ENCODE data around the gene DMBT1.

Gene DMBT1

GRCh38 chr10:122560279-122560804 lies at the start of gene DMBT1:
Gene DMBT1 (plus strand): TSS chr10:122560754. CDS start chr10:122560771, 17 bp downstream.
- H3K9me3 Mint-ChIP-seq = no peaks in the 10 kb centered on the region
- H3K27me3 Mint-ChIP-seq (ENCODE audit: low read depth) = peaks cover 11% of the 10 kb centered on the region
- peaks cover 7% of the 10 kb centered on the region for H3K4me1 Mint-ChIP-seq (ENCODE audit: low read depth)
- no peaks in the 10 kb centered on the region for H3K36me3 Mint-ChIP-seq (ENCODE audit: low read depth)
- H3K27ac Mint-ChIP-seq = no peak within 1 kb of the TSS
- no peak within 1 kb of the TSS for H3K4me3 Mint-ChIP-seq

GRCh38 chr10:122513053-122513452 lies 47.5 kb upstream of the DMBT1 start:
- Mint-ChIP-seq H3K36me3 (ENCODE audit: low read depth) (no peaks in the 10 kb centered on the region), H3K4me1 (ENCODE audit: low read depth) (peaks cover 13% of the 10 kb centered on the region)

GRCh38 chr10:122514045-122514840 lies 46.3 kb upstream of the DMBT1 start:
- no peaks in the 10 kb centered on the region for H3K27me3 Mint-ChIP-seq (ENCODE audit: low read depth)
- no peaks in the 10 kb centered on the region for H3K9me3 Mint-ChIP-seq
- H3K27ac Mint-ChIP-seq = no peak overlapping the region
- peaks cover 13% of the 10 kb centered on the region for H3K4me1 Mint-ChIP-seq (ENCODE audit: low read depth)
- H3K4me3 Mint-ChIP-seq = no peak overlapping the region
- no peaks in the 10 kb centered on the region for H3K36me3 Mint-ChIP-seq (ENCODE audit: low read depth)

More at GRCh38 chr10:122513053-122513452, 47.5 kb upstream of the DMBT1 start:
- H3K9me3 Mint-ChIP-seq = no peaks in the 10 kb centered on the region
- no peak overlapping the region for H3K27ac Mint-ChIP-seq
- H3K27me3 Mint-ChIP-seq (ENCODE audit: low read depth) = no peaks in the 10 kb centered on the region
- no peak overlapping the region for H3K4me3 Mint-ChIP-seq

- Mint-ChIP-seq H3K27ac (no peak overlapping the region), H3K36me3 (ENCODE audit: low read depth) (no peaks in the 10 kb centered on the region), H3K4me1 (ENCODE audit: low read depth) (peaks cover 13% of the 10 kb centered on the region), H3K4me3 (no peak overlapping the region), H3K9me3 (no peaks in the 10 kb centered on the region), H3K27me3 (ENCODE audit: low read depth) (no peaks in the 10 kb centered on the region)
Observed at GRCh38 chr10:122515022-122515424, 45.5 kb upstream of the DMBT1 start.

- Mint-ChIP-seq H3K27ac (no peak overlapping the region), H3K27me3 (ENCODE audit: low read depth) (peaks cover 4% of the 10 kb centered on the region), H3K9me3 (no peaks in the 10 kb centered on the region), H3K36me3 (ENCODE audit: low read depth) (no peaks in the 10 kb centered on the region), H3K4me1 (ENCODE audit: low read depth) (peaks cover 13% of the 10 kb centered on the region), H3K4me3 (peak overlapping the region; percentile 31)
Observed at GRCh38 chr10:122515588-122516231, 44.8 kb upstream of the DMBT1 start.

GRCh38 chr10:122516734-122517133 lies 43.8 kb upstream of the DMBT1 start:
- Mint-ChIP-seq H3K4me3 (no peak overlapping the region), H3K4me1 (ENCODE audit: low read depth) (peaks cover 13% of the 10 kb centered on the region), H3K27ac (no peak overlapping the region), H3K27me3 (ENCODE audit: low read depth) (peaks cover 4% of the 10 kb centered on the region), H3K9me3 (no peaks in the 10 kb centered on the region), H3K36me3 (ENCODE audit: low read depth) (no peaks in the 10 kb centered on the region)

- Mint-ChIP-seq H3K27ac (no peak overlapping the region), H3K27me3 (ENCODE audit: low read depth) (peaks cover 13% of the 10 kb centered on the region)
Observed at GRCh38 chr10:122519144-122519543, 41.4 kb upstream of the DMBT1 start.

GRCh38 chr10:122519873-122520272 lies 40.7 kb upstream of the DMBT1 start:
- Mint-ChIP-seq H3K4me1 (ENCODE audit: low read depth) (peaks cover 11% of the 10 kb centered on the region), H3K27me3 (ENCODE audit: low read depth) (peaks cover 13% of the 10 kb centered on the region), H3K9me3 (no peaks in the 10 kb centered on the region)

More at GRCh38 chr10:122519144-122519543, 41.4 kb upstream of the DMBT1 start:
- Mint-ChIP-seq H3K9me3 (no peaks in the 10 kb centered on the region), H3K4me1 (ENCODE audit: low read depth) (peaks cover 11% of the 10 kb centered on the region), H3K36me3 (ENCODE audit: low read depth) (no peaks in the 10 kb centered on the region), H3K4me3 (no peak overlapping the region)

GRCh38 chr10:122521011-122521410 lies 39.5 kb upstream of the DMBT1 start:
- Mint-ChIP-seq H3K9me3 (no peaks in the 10 kb centered on the region), H3K4me3 (no peak overlapping the region), H3K4me1 (ENCODE audit: low read depth) (peaks cover 8% of the 10 kb centered on the region), H3K36me3 (ENCODE audit: low read depth) (no peaks in the 10 kb centered on the region), H3K27me3 (ENCODE audit: low read depth) (peaks cover 13% of the 10 kb centered on the region), H3K27ac (no peak overlapping the region)

More at GRCh38 chr10:122519873-122520272, 40.7 kb upstream of the DMBT1 start:
- Mint-ChIP-seq H3K27ac (no peak overlapping the region), H3K36me3 (ENCODE audit: low read depth) (no peaks in the 10 kb centered on the region), H3K4me3 (no peak overlapping the region)

GRCh38 chr10:122524811-122525210 lies 35.7 kb upstream of the DMBT1 start:
- Mint-ChIP-seq H3K4me3 (no peak overlapping the region), H3K27me3 (ENCODE audit: low read depth) (peaks cover 13% of the 10 kb centered on the region), H3K36me3 (ENCODE audit: low read depth) (no peaks in the 10 kb centered on the region), H3K4me1 (ENCODE audit: low read depth) (no peaks in the 10 kb centered on the region), H3K27ac (no peak overlapping the region), H3K9me3 (no peaks in the 10 kb centered on the region)

GRCh38 chr10:122525788-122526187 lies 34.8 kb upstream of the DMBT1 start:
- Mint-ChIP-seq H3K4me1 (ENCODE audit: low read depth) (no peaks in the 10 kb centered on the region), H3K36me3 (ENCODE audit: low read depth) (no peaks in the 10 kb centered on the region), H3K27ac (no peak overlapping the region), H3K27me3 (ENCODE audit: low read depth) (peaks cover 9% of the 10 kb centered on the region), H3K9me3 (no peaks in the 10 kb centered on the region), H3K4me3 (no peak overlapping the region)

GRCh38 chr10:122526892-122527291 lies 33.7 kb upstream of the DMBT1 start:
- H3K36me3 Mint-ChIP-seq (ENCODE audit: low read depth) = no peaks in the 10 kb centered on the region
- no peaks in the 10 kb centered on the region for H3K4me1 Mint-ChIP-seq (ENCODE audit: low read depth)
- H3K27ac Mint-ChIP-seq = no peak overlapping the region
- H3K4me3 Mint-ChIP-seq = no peak overlapping the region
- no peaks in the 10 kb centered on the region for H3K9me3 Mint-ChIP-seq
- H3K27me3 Mint-ChIP-seq (ENCODE audit: low read depth) = peaks cover 9% of the 10 kb centered on the region

- Mint-ChIP-seq H3K27ac (no peak overlapping the region), H3K4me3 (no peak overlapping the region), H3K36me3 (ENCODE audit: low read depth) (no peaks in the 10 kb centered on the region), H3K4me1 (ENCODE audit: low read depth) (no peaks in the 10 kb centered on the region), H3K9me3 (no peaks in the 10 kb centered on the region), H3K27me3 (ENCODE audit: low read depth) (no peaks in the 10 kb centered on the region)
Observed at GRCh38 chr10:122530177-122530576, 30.4 kb upstream of the DMBT1 start.

- Mint-ChIP-seq H3K27me3 (ENCODE audit: low read depth) (peaks cover 4% of the 10 kb centered on the region), H3K9me3 (no peaks in the 10 kb centered on the region), H3K27ac (no peak overlapping the region), H3K36me3 (ENCODE audit: low read depth) (no peaks in the 10 kb centered on the region), H3K4me1 (ENCODE audit: low read depth) (no peaks in the 10 kb centered on the region), H3K4me3 (no peak overlapping the region)
Observed at GRCh38 chr10:122531261-122531660, 29.3 kb upstream of the DMBT1 start.

GRCh38 chr10:122531939-122532338 lies 28.6 kb upstream of the DMBT1 start:
- H3K4me3 Mint-ChIP-seq = no peak overlapping the region
- no peaks in the 10 kb centered on the region for H3K9me3 Mint-ChIP-seq
- H3K27me3 Mint-ChIP-seq (ENCODE audit: low read depth) = peaks cover 4% of the 10 kb centered on the region
- H3K36me3 Mint-ChIP-seq (ENCODE audit: low read depth) = no peaks in the 10 kb centered on the region
- no peaks in the 10 kb centered on the region for H3K4me1 Mint-ChIP-seq (ENCODE audit: low read depth)
- no peak overlapping the region for H3K27ac Mint-ChIP-seq
